ENCODE results near the gene GPR75. TPM values are rescaled to one million over a fixed set of nuclear protein-coding genes. Genes with fewer than 3 reads are reported as not detected.

Gene GPR75
- total and polyA plus RNA-seq, 2 of the 13 experiments (the other 11 are each of a cell fraction or from before 2014, with no cell fraction given): 3.3 to 4.1 TPM

DNA sequence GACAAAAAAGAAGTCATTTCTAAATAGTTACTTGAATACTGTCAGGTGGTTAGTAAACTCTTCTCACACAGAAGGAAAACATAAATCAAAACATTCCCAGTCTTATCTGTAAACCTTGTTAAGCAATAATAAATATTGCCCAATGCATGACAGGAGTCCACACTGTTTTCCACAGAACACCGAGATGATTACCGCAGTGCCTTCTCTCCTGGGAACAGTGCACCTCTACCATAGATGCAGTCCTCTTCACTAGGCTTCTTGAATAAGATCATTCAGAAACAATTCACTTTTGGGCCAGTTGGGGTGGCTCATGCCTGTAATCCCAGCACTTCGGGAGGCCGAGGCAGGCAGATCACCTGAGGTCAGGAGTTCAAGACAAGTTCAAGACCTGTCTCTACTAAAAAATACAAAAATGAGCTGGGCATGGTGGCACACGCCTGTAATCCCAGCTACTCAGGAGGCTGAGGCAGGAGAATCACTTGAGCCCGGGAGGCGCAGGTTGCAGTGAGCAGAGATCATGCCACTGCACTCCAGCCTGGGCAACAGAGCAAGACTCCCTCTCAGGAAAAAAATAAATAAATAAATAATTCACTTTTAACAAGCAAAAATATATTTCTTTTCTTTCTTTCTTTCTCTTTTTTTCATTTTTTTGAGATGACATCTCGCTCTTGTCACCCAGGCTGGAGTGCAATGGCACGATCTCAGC, 8.6 kb downstream of the GPR75 start (continued):
- TF ChIP-seq, protein P1, sequence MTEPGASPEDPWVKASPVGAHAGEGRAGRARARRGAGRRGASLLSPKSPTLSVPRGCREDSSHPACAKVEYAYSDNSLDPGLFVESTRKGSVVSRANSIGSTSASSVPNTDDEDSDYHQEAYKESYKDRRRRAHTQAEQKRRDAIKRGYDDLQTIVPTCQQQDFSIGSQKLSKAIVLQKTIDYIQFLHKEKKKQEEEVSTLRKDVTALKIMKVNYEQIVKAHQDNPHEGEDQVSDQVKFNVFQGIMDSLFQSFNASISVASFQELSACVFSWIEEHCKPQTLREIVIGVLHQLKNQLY (CRISPR knock-in tag; IDR thresholded peaks at IDR 0.05): peak; percentile 52; the same call in 1 of the 2 replicates
- TF ChIP-seq, protein P2, sequence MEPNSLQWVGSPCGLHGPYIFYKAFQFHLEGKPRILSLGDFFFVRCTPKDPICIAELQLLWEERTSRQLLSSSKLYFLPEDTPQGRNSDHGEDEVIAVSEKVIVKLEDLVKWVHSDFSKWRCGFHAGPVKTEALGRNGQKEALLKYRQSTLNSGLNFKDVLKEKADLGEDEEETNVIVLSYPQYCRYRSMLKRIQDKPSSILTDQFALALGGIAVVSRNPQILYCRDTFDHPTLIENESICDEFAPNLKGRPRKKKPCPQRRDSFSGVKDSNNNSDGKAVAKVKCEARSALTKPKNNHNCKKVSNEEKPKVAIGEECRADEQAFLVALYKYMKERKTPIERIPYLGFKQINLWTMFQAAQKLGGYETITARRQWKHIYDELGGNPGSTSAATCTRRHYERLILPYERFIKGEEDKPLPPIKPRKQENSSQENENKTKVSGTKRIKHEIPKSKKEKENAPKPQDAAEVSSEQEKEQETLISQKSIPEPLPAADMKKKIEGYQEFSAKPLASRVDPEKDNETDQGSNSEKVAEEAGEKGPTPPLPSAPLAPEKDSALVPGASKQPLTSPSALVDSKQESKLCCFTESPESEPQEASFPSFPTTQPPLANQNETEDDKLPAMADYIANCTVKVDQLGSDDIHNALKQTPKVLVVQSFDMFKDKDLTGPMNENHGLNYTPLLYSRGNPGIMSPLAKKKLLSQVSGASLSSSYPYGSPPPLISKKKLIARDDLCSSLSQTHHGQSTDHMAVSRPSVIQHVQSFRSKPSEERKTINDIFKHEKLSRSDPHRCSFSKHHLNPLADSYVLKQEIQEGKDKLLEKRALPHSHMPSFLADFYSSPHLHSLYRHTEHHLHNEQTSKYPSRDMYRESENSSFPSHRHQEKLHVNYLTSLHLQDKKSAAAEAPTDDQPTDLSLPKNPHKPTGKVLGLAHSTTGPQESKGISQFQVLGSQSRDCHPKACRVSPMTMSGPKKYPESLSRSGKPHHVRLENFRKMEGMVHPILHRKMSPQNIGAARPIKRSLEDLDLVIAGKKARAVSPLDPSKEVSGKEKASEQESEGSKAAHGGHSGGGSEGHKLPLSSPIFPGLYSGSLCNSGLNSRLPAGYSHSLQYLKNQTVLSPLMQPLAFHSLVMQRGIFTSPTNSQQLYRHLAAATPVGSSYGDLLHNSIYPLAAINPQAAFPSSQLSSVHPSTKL (CRISPR knock-in tag; IDR thresholded peaks at IDR 0.05): peak; percentile 88
- TF ChIP-seq ZNF816 (CRISPR knock-in tag; IDR thresholded peaks at IDR 0.05; ENCODE audit: borderline replicate concordance) (peak; percentile 43; the same call in 1 of the 2 replicates), ELF3 (CRISPR knock-in tag; IDR thresholded peaks at IDR 0.05) (peak; percentile 69; the same call in 1 of the 2 replicates), KDM1A (CRISPR knock-in tag; IDR thresholded peaks at IDR 0.05) (peak; percentile 57; the same call in 1 of the 2 replicates), ZNF687 (CRISPR knock-in tag; IDR thresholded peaks at IDR 0.05) (0 out of 2 replicates have a peak, but pooled peaks have one; percentile 16), HOXA5 (CRISPR knock-in tag; IDR thresholded peaks at IDR 0.05) (peak; percentile 67; the same call in 1 of the 2 replicates), MXI1 (IDR thresholded peaks at IDR 0.05; ENCODE audit: borderline replicate concordance, low read depth, low read length) (peak; percentile 52; the same call in 1 of the 3 replicates), ZMYM3 (CRISPR knock-in tag; IDR thresholded peaks at IDR 0.05) (peak; percentile 56; the same call in 1 of the 2 replicates), KLF16 (CRISPR knock-in tag; IDR thresholded peaks at IDR 0.05) (peak in 1 of 2 experiments; percentile 91; a peak in 2 of 4 replicates), FOXK1 (CRISPR knock-in tag; IDR thresholded peaks at IDR 0.05; ENCODE audit: borderline replicate concordance, low read depth) (peak; percentile 81; the same call in 1 of the 2 replicates), RCOR2 (CRISPR knock-in tag; IDR thresholded peaks at IDR 0.05) (peak; percentile 59; the same call in 1 of the 2 replicates), KLF11 (CRISPR knock-in tag; IDR thresholded peaks at IDR 0.05) (0 out of 2 replicates have a peak, but pooled peaks have one; percentile 49)
- TF ChIP-seq, protein P3, sequence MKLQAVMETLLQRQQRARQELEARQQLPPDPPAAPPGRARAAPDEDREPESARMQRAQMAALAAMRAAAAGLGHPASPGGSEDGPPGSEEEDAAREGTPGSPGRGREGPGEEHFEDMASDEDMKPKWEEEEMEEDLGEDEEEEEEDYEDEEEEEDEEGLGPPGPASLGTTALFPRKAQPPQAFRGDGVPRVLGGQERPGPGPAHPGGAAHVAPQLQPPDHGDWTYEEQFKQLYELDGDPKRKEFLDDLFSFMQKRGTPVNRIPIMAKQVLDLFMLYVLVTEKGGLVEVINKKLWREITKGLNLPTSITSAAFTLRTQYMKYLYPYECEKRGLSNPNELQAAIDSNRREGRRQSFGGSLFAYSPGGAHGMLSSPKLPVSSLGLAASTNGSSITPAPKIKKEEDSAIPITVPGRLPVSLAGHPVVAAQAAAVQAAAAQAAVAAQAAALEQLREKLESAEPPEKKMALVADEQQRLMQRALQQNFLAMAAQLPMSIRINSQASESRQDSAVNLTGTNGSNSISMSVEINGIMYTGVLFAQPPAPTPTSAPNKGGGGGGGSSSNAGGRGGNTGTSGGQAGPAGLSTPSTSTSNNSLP (IDR thresholded peaks at IDR 0.05; ENCODE audit: low read depth, low read length): peak; percentile 98
